Measurements from ENCODE around the gene LNX2. TPM values are rescaled to one million over a fixed set of nuclear protein-coding genes. Genes with fewer than 3 reads are reported as not detected.

LNX2 gene
- 6.5 and 7.0 TPM in 2 replicates for total RNA-seq

GRCh38 chr13:27620377-27621115 is at the start of gene LNX2:
Gene LNX2, minus strand, starts transcription at chr13:27620529. Its CDS starts 38,826 bp downstream, at chr13:27581703.
- intact Hi-C loops (cut with micrococcal nuclease): loop anchor here (1.0 to 10.0 kb wide), 15 partner anchors 84 to 1974 kb away; partner anchors contain the start of genes MTIF3, POMP, RPL21 and SLC7A1

GRCh38 chr13:27667946-27668345 is 47.6 kb upstream of the LNX2 start:
- intact Hi-C loops (cut with micrococcal nuclease): no loop called here

GRCh38 chr13:27666951-27667350 is 46.6 kb upstream of the LNX2 start:
- intact Hi-C loops (cut with micrococcal nuclease): no loop called here

GRCh38 chr13:27665761-27666160 is 45.4 kb upstream of the LNX2 start:
- intact Hi-C loops (cut with micrococcal nuclease): no loop called here

GRCh38 chr13:27665333-27665732 is 45.0 kb upstream of the LNX2 start:
- intact Hi-C loops (cut with micrococcal nuclease): no loop called here

- intact Hi-C loops (cut with micrococcal nuclease): no loop called here
Observed at GRCh38 chr13:27663947-27664346, 43.6 kb upstream of the LNX2 start.

GRCh38 chr13:27662738-27663470 is 42.6 kb upstream of the LNX2 start:
- intact Hi-C loops (cut with micrococcal nuclease): no loop called here

- intact Hi-C loops (cut with micrococcal nuclease): no loop called here
Observed at GRCh38 chr13:27661017-27661416, 40.7 kb upstream of the LNX2 start.

- intact Hi-C loops (cut with micrococcal nuclease): no loop called here
Observed at GRCh38 chr13:27660511-27660910, 40.2 kb upstream of the LNX2 start.

- intact Hi-C loops (cut with micrococcal nuclease): no loop called here
Observed at GRCh38 chr13:27659145-27659865, 39.0 kb upstream of the LNX2 start.

- intact Hi-C loops (cut with micrococcal nuclease): no loop called here
Observed at GRCh38 chr13:27658546-27658945, 38.2 kb upstream of the LNX2 start.

- intact Hi-C loops (cut with micrococcal nuclease): no loop called here
Observed at GRCh38 chr13:27657724-27658123, 37.4 kb upstream of the LNX2 start.

- intact Hi-C loops (cut with micrococcal nuclease): no loop called here
Observed at GRCh38 chr13:27654816-27655215, 34.5 kb upstream of the LNX2 start.

GRCh38 chr13:27654059-27654458 is 33.7 kb upstream of the LNX2 start:
- intact Hi-C loops (cut with micrococcal nuclease): no loop called here

- intact Hi-C loops (cut with micrococcal nuclease): no loop called here
Observed at GRCh38 chr13:27650312-27650711, 30.0 kb upstream of the LNX2 start.

GRCh38 chr13:27644302-27644701 is 24.0 kb upstream of the LNX2 start:
- intact Hi-C loops (cut with micrococcal nuclease): no loop called here

GRCh38 chr13:27643334-27644132 is 23.2 kb upstream of the LNX2 start:
- intact Hi-C loops (cut with micrococcal nuclease): loop anchor here (2.0 kb wide), 1 partner anchor 21 kb away; no protein-coding TSS in a partner anchor

- intact Hi-C loops (cut with micrococcal nuclease): loop anchor here (2.0 kb wide), 1 partner anchor 19 kb away; no protein-coding TSS in a partner anchor
Observed at GRCh38 chr13:27641711-27642502, 21.6 kb upstream of the LNX2 start.

- intact Hi-C loops (cut with micrococcal nuclease): no loop called here
Observed at GRCh38 chr13:27639186-27639585, 18.9 kb upstream of the LNX2 start.

GRCh38 chr13:27638521-27638920 is 18.2 kb upstream of the LNX2 start:
- intact Hi-C loops (cut with micrococcal nuclease): no loop called here

All from T-helper 1 cell treated with Interleukin-12 subunit alpha and Interleukin-12 subunit beta and Interleukin-4 antibody, amounts not matched to agents 30 ng/mL and 1 ng/mL, for 36 hours (primary cell).